Measurements from ENCODE around the gene FBXO15. TPM values are rescaled to one million over a fixed set of nuclear protein-coding genes. Genes with fewer than 3 reads are reported as not detected.

Gene FBXO15
- polyA plus RNA-seq, 1 experiment = 0.75 TPM

DNA sequence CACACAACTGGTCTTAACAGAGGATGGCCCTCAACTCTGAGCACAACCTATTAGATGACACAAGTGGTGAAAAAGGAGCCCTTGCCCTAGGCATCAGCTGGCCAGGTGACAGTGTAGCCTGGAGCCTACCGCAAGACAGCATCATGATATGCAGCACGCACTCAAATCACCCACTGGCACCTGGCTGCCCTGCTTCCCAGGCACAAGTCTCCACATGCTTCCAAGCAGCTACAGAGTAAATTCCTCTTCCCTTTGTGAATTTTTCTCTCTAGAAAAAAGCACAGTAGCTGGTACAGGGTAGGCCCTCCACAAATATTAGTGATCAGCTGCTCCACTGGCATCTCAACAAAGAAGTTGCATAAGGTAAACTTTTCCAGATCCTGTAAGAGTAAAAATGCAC lies 6.0 kb downstream of the FBXO15 start:
- POLR2A ChIA-PET = interaction anchor here (0.6 kb wide), 1 partner anchor 261 kb away, joined by 3 read pairs; no protein-coding TSS in a partner anchor
- TF ChIP-seq, protein P1, sequence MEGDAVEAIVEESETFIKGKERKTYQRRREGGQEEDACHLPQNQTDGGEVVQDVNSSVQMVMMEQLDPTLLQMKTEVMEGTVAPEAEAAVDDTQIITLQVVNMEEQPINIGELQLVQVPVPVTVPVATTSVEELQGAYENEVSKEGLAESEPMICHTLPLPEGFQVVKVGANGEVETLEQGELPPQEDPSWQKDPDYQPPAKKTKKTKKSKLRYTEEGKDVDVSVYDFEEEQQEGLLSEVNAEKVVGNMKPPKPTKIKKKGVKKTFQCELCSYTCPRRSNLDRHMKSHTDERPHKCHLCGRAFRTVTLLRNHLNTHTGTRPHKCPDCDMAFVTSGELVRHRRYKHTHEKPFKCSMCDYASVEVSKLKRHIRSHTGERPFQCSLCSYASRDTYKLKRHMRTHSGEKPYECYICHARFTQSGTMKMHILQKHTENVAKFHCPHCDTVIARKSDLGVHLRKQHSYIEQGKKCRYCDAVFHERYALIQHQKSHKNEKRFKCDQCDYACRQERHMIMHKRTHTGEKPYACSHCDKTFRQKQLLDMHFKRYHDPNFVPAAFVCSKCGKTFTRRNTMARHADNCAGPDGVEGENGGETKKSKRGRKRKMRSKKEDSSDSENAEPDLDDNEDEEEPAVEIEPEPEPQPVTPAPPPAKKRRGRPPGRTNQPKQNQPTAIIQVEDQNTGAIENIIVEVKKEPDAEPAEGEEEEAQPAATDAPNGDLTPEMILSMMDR (IDR thresholded peaks at IDR 0.05; ENCODE audit: insufficient read depth, low read depth, low read length) = no peak
- Histone ChIP-seq H3K36me3 (ENCODE audit: control insufficient read depth, insufficient read depth, low read length) (no peaks in the 10 kb centered on the region), H3K4me3 (ENCODE audit: low read depth, low read length) (no peak overlapping the region), H3K27me3 (ENCODE audit: control insufficient read depth, insufficient read depth, low read length) (no peaks in the 10 kb centered on the region)
- CTCF ChIA-PET = no interaction called here
- no peak for DNase-seq (ENCODE audit: low read depth)

DNA sequence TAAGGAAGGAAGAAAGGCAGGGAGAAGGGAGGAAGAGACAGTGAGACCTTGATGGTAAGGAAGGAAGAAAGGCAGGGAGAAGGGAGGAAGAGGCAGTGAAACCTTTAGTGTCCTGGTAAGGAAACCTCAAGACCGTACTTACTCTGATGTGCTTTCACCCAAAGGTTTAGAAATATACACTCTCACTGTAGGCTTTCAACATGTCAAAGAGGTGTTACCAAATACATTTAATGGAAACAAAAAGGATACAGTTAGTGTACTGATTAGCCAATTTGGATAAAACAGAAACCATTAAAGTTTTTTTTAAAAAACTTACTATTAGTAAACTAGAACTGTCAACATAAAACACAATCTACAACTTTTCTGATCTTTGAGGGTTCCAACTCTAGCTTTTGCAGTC lies 7.1 kb downstream of the FBXO15 start:
- no peak for DNase-seq (ENCODE audit: low read depth)
- Histone ChIP-seq H3K36me3 (ENCODE audit: control insufficient read depth, insufficient read depth, low read length) (no peaks in the 10 kb centered on the region), H3K27me3 (ENCODE audit: control insufficient read depth, insufficient read depth, low read length) (no peaks in the 10 kb centered on the region), H3K4me3 (ENCODE audit: low read depth, low read length) (no peak overlapping the region)
- ChIA-PET CTCF (interaction anchor here (1.1 kb wide), 1 partner anchor 23 kb away, joined by 3 read pairs; no protein-coding TSS in a partner anchor), POLR2A (no interaction called here)
- TF ChIP-seq, protein P1 (IDR thresholded peaks at IDR 0.05; ENCODE audit: insufficient read depth, low read depth, low read length) = no peak

DNA sequence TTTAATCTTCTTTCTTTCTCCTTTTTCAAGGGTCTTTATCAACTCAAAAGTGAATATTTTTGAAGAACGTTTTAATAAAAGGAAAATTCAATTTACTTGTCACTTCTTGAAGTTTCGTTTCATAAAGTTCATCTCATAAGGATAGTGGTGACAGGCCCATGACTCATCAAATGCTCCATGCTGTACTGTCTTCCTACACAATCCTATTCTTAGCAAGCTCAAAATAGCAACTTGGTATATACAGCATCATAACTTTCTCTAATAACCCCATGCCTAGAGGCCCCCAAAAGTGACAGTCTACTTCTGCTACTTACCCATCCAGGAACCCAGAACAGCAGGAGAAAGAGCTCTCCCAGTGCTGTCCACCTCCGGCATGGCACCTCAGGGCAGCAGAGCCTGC lies 7.7 kb downstream of the FBXO15 start:
- TF ChIP-seq, protein P1 (IDR thresholded peaks at IDR 0.05; ENCODE audit: insufficient read depth, low read depth, low read length) = no peak
- H3K36me3 ChIP-seq (ENCODE audit: control insufficient read depth, insufficient read depth, low read length) = no peaks in the 10 kb centered on the region
- no peak for DNase-seq (ENCODE audit: low read depth)
- H3K4me3 ChIP-seq (ENCODE audit: low read depth, low read length) = no peak overlapping the region
- no peaks in the 10 kb centered on the region for H3K27me3 ChIP-seq (ENCODE audit: control insufficient read depth, insufficient read depth, low read length)
- CTCF ChIA-PET = interaction anchor here (0.7 to 1.1 kb wide), 3 partner anchors 12 to 100 kb away, joined by 3 to 5 read pairs (median 3); no protein-coding TSS in a partner anchor
- POLR2A ChIA-PET = no interaction called here

DNA sequence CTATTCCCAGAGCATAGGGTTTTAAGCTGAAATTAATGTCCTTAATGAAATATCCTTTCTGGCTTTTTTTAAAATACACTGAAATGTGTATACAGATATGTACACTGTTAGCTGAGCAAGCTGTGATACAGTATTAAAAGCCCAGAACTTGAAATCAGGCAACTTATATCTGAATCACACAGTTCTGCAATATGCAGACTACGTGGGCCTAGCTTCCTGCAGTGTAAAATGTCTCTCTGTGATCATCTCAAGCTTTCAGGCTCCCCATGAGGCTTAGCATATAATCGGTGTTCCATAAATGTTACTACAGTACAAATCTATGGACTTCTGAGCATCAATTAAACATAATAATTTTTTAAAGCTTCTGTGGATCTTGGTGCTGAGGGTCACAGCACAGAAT lies 8.2 kb downstream of the FBXO15 start:
- ChIA-PET POLR2A (no interaction called here), CTCF (interaction anchor here (0.7 to 1.1 kb wide), 3 partner anchors 12 to 99 kb away, joined by 3 to 5 read pairs (median 3); no protein-coding TSS in a partner anchor)
- DNase-seq (ENCODE audit: low read depth) = no peak
- Histone ChIP-seq H3K36me3 (ENCODE audit: control insufficient read depth, insufficient read depth, low read length) (no peaks in the 10 kb centered on the region), H3K27me3 (ENCODE audit: control insufficient read depth, insufficient read depth, low read length) (no peaks in the 10 kb centered on the region), H3K4me3 (ENCODE audit: low read depth, low read length) (no peak overlapping the region)
- TF ChIP-seq, protein P1 (IDR thresholded peaks at IDR 0.05; ENCODE audit: insufficient read depth, low read depth, low read length) = no peak

DNA sequence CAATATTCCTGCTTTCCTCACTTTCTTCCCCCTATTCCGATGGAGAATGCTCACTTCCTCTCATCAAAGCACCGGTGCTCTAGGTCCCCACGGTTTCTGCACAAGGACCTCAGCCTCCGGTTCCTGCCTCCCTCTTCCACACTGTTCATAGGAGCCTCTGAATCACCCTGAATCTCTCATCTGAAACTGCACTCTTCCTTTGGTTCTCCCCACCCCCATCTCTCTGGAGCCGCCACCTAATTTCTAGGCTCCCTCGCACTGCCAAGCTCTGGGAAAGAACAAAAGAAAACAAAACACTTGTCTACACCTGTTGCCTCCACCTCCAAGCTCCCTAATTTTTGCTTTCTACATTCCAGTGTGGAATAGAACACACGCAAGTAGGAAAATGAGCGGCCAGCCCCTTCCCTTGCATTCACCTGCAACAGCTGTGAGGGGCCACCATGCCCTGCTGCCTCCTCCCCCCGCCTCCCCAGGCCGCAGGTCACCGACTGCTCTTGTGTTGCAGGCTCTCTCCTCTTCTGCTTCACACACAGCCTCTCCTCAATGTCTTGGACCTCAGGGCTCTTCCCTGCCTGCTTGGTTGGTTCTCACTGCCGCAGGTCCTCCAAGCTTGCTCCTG lies 9.6 kb downstream of the FBXO15 start:
- no peak for DNase-seq (ENCODE audit: low read depth)
- no peaks in the 10 kb centered on the region for H3K27me3 ChIP-seq (ENCODE audit: control insufficient read depth, insufficient read depth, low read length)
- no peak overlapping the region for H3K4me3 ChIP-seq (ENCODE audit: low read depth, low read length)
- TF ChIP-seq, protein P1 (IDR thresholded peaks at IDR 0.05; ENCODE audit: insufficient read depth, low read depth, low read length) = no peak
- ChIA-PET POLR2A (no interaction called here), CTCF (interaction anchor here (1.3 kb wide), 1 partner anchor 10 kb away, joined by 3 read pairs; no protein-coding TSS in a partner anchor)
- H3K36me3 ChIP-seq (ENCODE audit: control insufficient read depth, insufficient read depth, low read length) = no peaks in the 10 kb centered on the region

Data from BJ (cell line).